Measurements from ENCODE around the gene TEX44. TPM values are rescaled to one million over a fixed set of nuclear protein-coding genes. Genes with fewer than 3 reads are reported as not detected.

TEX44 gene
- total RNA-seq, 4 donors from 2014 or later: not detected

GRCh38 chr2:231613331-231613662, 20.6 kb downstream of the TEX44 start:
- peak in 1 of 2 donors; percentile 48 for DNase-seq
- intact Hi-C loops (cut with DNase I; ENCODE audit: low total_unique reads): loop anchor here (2.0 kb wide), 2 partner anchors 62 to 98 kb away; no protein-coding TSS in a partner anchor

GRCh38 chr2:231613663-231614558, 21.2 kb downstream of the TEX44 start:
- H3K27me3 ChIP-seq: no peaks in the 10 kb centered on the region
- peaks cover 8 to 21% of the 10 kb centered on the region in 2 donors for H3K4me1 ChIP-seq
- no peaks in the 10 kb centered on the region for H3K9me3 ChIP-seq
- peak overlapping the region; percentile 37 to 43 for H3K4me3 ChIP-seq
- H3K36me3 ChIP-seq: no peaks in the 10 kb centered on the region
- peak; percentile 92 to 93 for DNase-seq
- intact Hi-C loops (cut with DNase I; ENCODE audit: low total_unique reads): loop anchor here (2.0 kb wide), 2 partner anchors 61 to 97 kb away; no protein-coding TSS in a partner anchor
- TF ChIP-seq CTCF (IDR thresholded peaks at IDR 0.05): peak in 3 of 4 experiments; percentile 15 to 63 (median 43)
- TF ChIP-seq POLR2A (IDR thresholded peaks at IDR 0.05): peak in 1 of 2 donors; percentile 79
- peak overlapping the region; percentile 99 to 100 for H3K27ac ChIP-seq

More at GRCh38 chr2:231613331-231613662, 20.6 kb downstream of the TEX44 start:
- peaks cover 8 to 21% of the 10 kb centered on the region in 2 donors for H3K4me1 ChIP-seq
- no peaks in the 10 kb centered on the region for H3K36me3 ChIP-seq
- no peaks in the 10 kb centered on the region for H3K27me3 ChIP-seq
- H3K27ac ChIP-seq: peak overlapping the region; percentile 99 to 100
- H3K9me3 ChIP-seq: no peaks in the 10 kb centered on the region
- TF ChIP-seq POLR2A (IDR thresholded peaks at IDR 0.05) (no peak), CTCF (IDR thresholded peaks at IDR 0.05) (no peak)
- peak overlapping the region; percentile 37 to 43 for H3K4me3 ChIP-seq

- peaks cover 8 to 21% of the 10 kb centered on the region in 2 donors for H3K4me1 ChIP-seq
- no peaks in the 10 kb centered on the region for H3K9me3 ChIP-seq
- intact Hi-C loops (cut with DNase I; ENCODE audit: low total_unique reads): no loop called here
- peak overlapping the region; percentile 37 to 43 for H3K4me3 ChIP-seq
- H3K27me3 ChIP-seq: no peaks in the 10 kb centered on the region
- peak; percentile 70 to 71 for DNase-seq
- H3K27ac ChIP-seq: peak overlapping the region; percentile 99 to 100
- no peak for TF ChIP-seq CTCF (IDR thresholded peaks at IDR 0.05)
- TF ChIP-seq POLR2A (IDR thresholded peaks at IDR 0.05): peak in 1 of 2 donors; percentile 17
- no peaks in the 10 kb centered on the region for H3K36me3 ChIP-seq
Measured at GRCh38 chr2:231614559-231615057, 21.9 kb downstream of the TEX44 start.

- Histone ChIP-seq H3K4me1 (peaks cover 8 to 21% of the 10 kb centered on the region in 2 donors), H3K27ac (peak overlapping the region; percentile 99 to 100), H3K4me3 (peak overlapping the region; percentile 37 to 43), H3K36me3 (no peaks in the 10 kb centered on the region), H3K9me3 (no peaks in the 10 kb centered on the region), H3K27me3 (no peaks in the 10 kb centered on the region)
- intact Hi-C loops (cut with DNase I; ENCODE audit: low total_unique reads): no loop called here
- no peak for TF ChIP-seq CTCF (IDR thresholded peaks at IDR 0.05)
- no peak for TF ChIP-seq POLR2A (IDR thresholded peaks at IDR 0.05)
- no peak for DNase-seq
Measured at GRCh38 chr2:231615058-231615671, 22.5 kb downstream of the TEX44 start.
